NCI-H526 treated with DMSO at 0.1 percent for 48 hours (cell line): ENCODE measurements around the gene DNASE1.
"Not testable (repeated sequence)": the region's sequence is repeated elsewhere in the genome, so short reads cannot be mapped to it uniquely, and the experiment has no call there.

Experiments used
- DNase-seq: peaks from one replicate; lab custom pipeline; 2025; lab: John Stamatoyannopoulos, UW

The DNASE1 gene

GRCh38 chr16:3641801-3642396 lies 12.6 kb upstream of the DNASE1 start:
- no peak for DNase-seq

DNA sequence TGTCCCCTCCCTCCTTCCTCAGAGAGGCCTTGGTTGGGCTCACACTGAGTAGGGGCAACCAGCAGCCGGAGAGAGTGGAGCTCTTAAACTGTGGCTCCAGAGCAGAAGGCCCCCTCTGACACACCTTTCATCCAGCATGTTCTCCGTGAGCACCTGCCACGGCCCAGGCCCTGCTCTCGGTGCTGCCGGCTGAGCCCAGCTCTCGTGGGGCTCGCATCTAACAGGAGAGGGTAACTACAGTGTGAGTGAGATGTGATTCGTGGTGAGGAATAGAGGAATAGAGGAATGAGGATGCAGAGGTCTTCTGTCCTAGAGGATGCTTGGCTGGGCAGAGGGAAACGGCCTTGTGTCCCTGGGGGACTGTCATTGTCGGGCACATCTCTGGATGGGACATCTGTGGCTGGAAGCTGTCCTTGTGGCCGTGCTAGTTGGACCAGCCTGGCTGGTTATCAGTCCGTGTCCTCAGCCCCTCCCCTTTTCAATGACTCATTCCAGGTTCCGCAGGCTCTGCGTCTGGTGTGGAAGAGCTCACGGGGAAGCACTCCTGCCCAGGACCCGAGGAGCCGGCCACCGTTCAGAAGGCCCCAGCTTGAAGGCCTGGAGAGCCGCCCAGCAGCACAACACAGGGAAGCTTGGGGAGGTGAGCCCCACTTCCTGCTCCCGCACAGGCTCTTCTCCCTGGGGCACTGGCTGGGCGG lies 11.9 kb upstream of the DNASE1 start:
- DNase-seq = no peak

- no peak for DNase-seq
These were observed 11.3 kb upstream of the DNASE1 start for GRCh38 chr16:3643095-3643730.

DNA sequence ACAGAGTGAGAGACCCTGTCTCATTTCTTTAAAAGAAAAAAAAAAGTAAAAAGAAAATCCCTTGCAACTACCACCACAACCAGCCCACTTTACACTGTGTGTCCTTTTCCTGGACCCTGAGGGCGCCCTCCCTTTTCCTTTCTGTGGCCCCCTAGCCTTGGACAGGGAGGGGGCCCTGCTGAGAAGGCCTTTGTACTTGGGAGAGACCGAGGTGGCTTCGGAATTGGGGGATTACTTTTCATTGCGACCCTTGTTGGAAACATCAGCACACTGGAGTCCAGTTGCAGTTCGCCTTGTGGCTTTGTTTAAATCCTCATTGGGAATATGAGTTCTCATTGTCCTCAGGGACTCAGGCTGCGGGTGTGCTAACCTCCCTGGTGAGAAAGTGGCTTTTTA lies 9.4 kb upstream of the DNASE1 start:
- no peak for DNase-seq

DNA sequence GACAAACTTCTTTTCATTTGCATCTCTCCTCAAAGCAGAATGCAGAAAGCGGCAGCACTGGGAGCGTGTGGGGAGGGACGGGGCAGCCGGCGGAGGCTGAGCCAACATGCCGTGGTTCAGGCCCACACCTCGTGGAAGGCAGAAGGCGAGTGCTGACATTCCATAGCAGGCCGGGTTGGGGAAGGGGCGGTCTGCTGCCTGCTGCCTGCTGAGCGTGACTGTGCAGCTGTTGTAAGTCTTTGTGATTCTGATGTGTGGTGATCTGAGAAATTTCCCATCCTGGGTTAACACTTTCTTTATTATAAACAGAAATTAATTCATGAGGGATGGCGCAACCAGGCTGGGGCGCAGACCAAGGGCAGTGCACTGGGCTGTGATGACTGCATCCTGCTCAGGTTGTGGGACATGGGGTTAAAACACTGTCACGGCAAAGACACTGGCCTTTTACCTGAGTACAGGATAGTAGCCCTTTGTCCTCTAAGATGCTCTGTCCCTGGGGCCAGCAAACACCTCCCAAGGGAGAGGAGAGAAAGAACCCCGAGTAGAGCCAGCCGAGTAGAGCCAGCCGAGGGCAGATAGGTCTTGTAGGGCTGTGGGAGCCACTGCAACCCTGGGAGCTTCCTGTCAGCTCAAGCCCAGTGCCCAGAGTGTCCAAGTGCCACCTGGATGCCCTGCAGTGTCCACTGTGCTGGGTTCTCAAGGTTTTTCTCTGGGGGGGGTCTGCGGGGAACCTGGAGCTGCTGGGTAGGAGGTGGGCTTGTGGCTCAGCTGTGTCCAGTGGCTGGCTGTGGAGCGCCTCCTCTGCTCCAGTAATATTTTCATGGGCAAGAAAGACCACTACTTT lies 8.8 kb upstream of the DNASE1 start:
- DNase-seq = peak; percentile 9

DNA sequence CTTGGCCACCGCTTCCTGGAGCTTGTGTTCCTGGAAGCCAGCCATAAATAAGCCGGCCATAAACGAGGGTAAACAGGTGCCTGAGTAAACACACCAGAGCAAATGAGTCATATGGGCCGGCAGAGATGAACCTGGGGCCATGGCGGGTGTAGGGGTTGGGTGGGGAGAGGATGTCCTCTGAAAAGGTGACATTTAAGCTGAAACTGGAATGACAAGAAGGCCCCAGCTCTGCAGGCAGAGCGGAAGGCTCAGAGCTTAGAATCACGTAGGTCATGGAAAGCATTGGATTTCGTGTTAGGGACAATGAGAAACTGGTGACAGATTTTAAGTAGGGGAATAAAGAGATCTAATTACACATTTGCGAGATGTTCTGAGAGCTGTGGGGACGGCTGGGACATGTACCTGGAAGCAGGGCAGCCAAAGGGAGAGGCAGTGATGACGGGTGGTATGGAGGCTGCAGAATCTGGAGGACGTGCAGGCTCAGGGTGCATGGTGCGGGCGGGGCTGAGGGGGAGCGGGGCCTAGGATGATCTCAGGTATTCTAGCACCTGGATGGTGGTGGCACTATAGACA lies 8.1 kb upstream of the DNASE1 start:
- peak; percentile 7 for DNase-seq

DNA sequence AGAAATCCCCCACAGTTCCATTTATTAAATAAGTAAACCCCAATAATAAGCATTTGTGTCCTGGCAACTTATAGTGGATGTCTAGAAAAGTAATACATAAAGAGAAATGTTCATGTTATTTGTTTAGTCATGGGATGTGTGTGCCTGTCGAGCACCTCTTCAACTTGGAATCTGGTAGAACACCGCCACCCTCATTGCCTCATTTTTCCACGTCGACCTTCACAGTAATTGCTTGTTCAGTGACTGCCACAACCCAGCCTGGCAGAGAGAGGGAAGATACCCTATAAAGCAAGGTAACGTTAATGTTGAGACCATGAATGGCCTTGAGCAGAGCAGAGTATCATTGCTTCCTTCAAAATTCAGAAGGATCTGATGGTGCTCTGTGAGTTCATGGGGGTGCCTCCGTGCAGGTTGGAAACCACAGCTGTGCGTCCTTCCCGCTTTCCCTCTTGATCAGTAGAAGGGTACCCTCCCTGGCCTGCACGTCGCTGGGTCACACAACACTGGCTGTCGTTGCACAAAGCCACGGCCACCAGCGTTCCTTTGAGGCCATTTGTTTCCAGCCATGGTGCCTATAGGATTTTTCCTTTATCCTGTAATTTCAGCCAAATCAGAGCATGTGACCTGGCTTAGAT lies 3.7 kb upstream of the DNASE1 start:
- no peak for DNase-seq

DNA sequence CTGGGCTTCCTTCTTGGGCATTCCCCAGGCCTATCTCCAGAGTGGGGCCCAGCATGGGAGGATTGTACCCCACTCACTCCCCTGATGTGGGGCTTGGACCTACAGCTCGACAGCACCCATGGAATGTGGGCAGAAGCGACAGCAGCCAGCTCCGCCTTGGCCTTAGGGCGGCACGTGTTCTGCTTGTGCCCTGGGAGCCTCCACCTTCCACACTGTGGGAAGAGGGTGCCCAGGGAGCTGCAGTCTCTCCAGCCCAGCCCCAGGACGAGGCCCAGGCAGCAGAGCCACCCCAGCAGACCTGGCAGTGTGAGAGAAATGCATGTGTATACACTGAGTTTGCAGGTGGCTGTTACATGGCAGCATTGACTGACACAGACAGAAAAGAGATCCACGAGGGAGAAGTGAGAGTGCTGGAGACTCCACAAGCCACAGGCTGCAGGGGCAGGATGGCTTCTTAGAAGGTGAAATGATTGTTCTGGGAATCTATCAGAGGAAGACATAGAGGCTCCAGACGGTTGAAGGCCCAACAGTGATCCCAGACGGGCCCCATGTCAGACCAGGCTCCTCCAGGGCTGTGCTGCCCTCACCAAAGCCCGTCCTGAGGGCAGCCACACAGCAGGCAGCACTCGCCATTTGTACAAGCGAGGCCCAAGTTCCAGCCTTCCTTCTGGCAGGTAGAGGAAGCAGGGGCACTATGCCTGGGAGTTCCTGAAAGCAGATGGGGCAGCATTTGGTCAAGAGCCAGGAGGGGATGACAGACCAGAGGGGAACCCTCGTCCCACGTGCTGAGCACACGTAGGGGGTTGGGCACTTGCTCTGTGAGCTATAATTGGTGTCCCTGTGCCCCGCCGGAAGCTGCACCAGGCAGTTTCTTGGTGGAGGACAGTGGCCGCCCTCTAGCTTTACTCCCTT lies 2.8 kb upstream of the DNASE1 start:
- DNase-seq = no peak

DNA sequence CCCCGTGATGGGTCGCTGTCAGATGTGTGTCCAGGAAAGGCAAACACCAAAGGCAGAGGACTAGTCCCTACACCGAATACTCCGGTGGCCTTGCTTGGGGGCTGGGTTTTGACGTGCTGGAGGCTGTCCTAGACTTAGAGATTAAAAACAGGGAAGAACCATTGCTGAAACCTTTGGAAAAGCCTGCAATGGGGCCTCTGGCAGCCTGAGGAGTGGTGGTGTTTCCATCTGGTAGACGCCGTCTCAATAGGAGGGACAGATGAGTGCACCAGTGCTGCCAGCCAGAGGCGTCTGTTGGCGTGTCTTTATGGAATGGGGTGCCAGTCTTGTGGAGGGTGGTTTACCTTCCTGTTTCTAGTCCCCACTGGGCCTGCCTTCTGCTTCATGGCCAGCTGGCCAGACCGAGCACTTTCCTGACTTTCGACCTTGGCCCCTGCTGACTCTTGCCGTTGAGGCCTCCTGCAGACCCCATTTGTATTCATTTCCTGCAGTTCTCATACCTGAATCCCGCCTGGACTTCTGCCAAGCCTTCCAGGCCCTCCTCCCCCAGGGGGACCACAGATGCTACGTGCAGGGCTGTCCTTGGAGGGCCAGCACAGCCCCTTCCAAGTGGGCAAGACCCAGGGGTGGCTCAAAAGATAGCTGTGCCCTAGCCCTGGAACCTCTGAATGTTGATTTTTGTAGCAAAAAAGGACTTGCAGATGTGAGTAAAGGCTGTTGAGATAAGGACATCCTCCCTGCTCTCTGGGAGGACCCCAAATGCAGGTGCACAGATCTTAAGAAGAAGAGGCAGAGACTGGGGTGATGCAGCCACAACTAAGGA lies 1.9 kb upstream of the DNASE1 start:
- DNase-seq = no peak

GRCh38 chr16:3655030-3655395 lies 522 bp downstream of the DNASE1 start:
- no peak for DNase-seq

DNA sequence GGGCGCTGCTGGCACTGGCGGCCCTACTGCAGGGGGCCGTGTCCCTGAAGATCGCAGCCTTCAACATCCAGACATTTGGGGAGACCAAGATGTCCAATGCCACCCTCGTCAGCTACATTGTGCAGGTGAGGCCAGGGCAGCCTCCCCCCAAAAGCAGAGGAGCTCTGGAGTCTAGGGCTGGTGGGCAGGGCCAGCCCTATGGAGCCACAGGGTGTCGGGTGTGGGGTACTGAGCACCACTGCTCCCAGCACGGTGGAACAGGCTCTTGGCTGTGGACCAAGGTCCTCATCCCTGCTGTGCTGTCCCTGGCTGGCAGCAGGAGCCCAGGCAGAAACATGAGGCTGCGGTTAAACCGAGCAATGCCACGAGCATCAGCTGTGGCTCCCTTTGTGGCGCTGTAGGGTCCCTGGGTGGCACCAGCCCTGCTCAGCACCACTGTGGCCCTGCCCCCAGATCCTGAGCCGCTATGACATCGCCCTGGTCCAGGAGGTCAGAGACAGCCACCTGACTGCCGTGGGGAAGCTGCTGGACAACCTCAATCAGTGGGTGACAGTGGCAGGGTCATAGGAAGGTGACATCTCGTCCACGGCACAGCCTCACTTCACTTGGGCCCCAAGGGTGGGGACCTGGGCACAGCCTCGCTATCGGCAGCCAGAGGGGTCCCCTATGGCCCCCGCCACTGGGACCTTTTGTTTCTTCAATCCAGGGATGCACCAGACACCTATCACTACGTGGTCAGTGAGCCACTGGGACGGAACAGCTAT lies 1.1 kb downstream of the DNASE1 start:
- no peak for DNase-seq

DNA sequence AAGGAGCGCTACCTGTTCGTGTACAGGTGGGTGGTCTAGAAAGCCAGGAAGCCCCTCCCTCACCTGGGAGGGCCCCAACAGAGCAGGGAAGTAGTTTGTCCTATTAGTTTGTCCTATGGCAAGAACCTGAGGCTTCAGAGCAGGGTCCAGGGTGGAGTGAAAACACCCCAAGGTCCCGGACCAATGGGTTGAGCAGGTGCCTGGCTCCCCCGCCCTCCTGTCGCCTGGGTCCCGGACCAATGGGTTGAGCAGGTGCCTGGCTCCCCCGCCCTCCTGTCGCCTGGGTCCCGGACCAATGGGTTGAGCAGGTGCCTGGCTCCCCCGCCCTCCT lies 1.6 kb downstream of the DNASE1 start:
- not testable (repeated sequence) for DNase-seq

- DNase-seq = no peak
These were observed 2.3 kb downstream of the DNASE1 start for GRCh38 chr16:3656491-3657468.

GRCh38 chr16:3659251-3659650 lies 4.8 kb downstream of the DNASE1 start:
- DNase-seq = no peak

DNA sequence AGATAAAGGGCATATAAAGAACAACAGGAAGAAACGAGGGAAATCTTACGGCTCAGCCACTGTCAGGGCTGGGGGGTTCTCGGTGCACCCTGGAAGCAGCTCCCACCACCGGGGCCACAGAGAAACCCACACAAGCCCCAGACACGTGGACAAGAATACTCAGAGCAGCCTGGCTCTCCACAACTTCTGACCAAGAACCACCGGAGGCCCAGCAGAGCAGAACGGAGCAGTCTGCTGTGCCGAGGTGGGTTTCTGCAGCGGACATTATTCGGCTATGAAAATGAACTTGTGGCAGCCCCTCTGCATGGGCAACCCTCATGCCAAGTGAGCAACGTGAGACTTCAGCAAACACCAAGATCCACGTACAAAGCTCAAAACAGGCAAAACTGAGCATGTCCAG lies 6.8 kb downstream of the DNASE1 start:
- no peak for DNase-seq

GRCh38 chr16:3661922-3662321 lies 7.4 kb downstream of the DNASE1 start:
- no peak for DNase-seq

GRCh38 chr16:3662601-3663000 lies 8.1 kb downstream of the DNASE1 start:
- DNase-seq = no peak
